IMR-90 (cell line): ENCODE data around the gene ENAH.

ENCODE experiments used
- BHLHE40 ChIP-seq: fragments of 150-350 bp; IDR thresholded peaks from 2 replicates; pipeline ENCODE4 v1.6.1; 2016; ENCODE audit warnings: mild to moderate bottlenecking, low read depth, low read length
- CEBPB ChIP-seq: IDR thresholded peaks from 2 replicates; pipeline ENCODE4 v1.6.1; 2012; ENCODE audit warnings: low read depth, low read length, improper control_type of control experiment
- FOS ChIP-seq: fragments of 150-350 bp; IDR thresholded peaks from 2 replicates; pipeline ENCODE4 v1.6.1; 2016; ENCODE audit warnings: low read depth, low read length
- MAFK ChIP-seq: IDR thresholded peaks from 2 replicates; pipeline ENCODE4 v1.6.1; 2012; ENCODE audit warnings: low read depth, low read length, improper control_type of control experiment
- MAZ ChIP-seq: IDR thresholded peaks from 2 replicates; pipeline ENCODE4 v1.6.1; 2012; ENCODE audit warnings: low read depth, mild to moderate bottlenecking, low read length, improper control_type of control experiment, moderate library complexity, borderline replicate concordance
- MXI1 ChIP-seq: IDR thresholded peaks from 2 replicates; pipeline ENCODE4 v1.6.1; 2012; ENCODE audit warnings: low read depth, mild to moderate bottlenecking, low read length, moderate library complexity, borderline replicate concordance
- POLR2A ChIP-seq: IDR thresholded peaks from 2 replicates; pipeline ENCODE4 v1.6.1; 2012; ENCODE audit warnings: mild to moderate bottlenecking, low read depth, low read length
- RCOR1 ChIP-seq: IDR thresholded peaks from 2 replicates; pipeline ENCODE4 v1.6.1; 2012; ENCODE audit warnings: mild to moderate bottlenecking, low read length, improper control_type of control experiment; ENCODE audit not compliant: insufficient replicate concordance
- TF ChIP-seq, protein P1 (sequence below): conservative IDR thresholded peaks from 2 replicates; pipeline ENCODE4 v1.5.1; 2012; ENCODE audit warnings: mild to moderate bottlenecking, low read depth, low read length, improper control_type of control experiment

DNA sequence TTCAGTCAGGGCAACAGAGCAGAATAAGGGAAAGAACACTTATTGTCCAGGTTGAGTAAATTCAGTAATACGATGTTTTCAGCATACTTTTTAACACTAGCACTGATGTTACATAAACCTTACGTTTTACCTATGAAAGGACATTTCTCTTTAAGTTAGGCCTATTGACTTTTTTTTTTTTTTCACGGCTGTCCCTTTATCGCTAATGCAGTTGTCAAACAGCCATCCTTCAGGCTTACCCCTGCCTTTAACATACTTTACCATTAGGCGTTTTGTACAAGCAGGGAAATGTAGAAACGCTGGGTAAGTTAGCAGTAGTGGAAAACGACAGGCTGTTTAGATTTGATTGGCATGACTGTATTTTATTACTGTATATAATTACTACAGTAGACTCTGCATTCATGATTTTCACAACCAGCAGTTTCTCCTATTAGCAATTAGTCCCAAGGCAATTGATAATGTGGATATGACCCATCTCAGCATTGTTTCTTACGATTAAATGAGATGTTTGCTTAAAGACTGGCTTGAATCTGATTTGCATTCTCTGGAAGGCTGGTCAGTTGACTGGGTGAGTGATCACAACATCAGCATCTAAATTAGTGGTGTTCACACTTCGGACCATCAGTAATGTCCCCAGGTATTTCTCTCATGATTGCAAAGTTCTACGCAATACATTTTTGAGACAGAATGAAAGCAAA, 115.2 kb downstream of the ENAH start:
- TF ChIP-seq, protein P1, sequence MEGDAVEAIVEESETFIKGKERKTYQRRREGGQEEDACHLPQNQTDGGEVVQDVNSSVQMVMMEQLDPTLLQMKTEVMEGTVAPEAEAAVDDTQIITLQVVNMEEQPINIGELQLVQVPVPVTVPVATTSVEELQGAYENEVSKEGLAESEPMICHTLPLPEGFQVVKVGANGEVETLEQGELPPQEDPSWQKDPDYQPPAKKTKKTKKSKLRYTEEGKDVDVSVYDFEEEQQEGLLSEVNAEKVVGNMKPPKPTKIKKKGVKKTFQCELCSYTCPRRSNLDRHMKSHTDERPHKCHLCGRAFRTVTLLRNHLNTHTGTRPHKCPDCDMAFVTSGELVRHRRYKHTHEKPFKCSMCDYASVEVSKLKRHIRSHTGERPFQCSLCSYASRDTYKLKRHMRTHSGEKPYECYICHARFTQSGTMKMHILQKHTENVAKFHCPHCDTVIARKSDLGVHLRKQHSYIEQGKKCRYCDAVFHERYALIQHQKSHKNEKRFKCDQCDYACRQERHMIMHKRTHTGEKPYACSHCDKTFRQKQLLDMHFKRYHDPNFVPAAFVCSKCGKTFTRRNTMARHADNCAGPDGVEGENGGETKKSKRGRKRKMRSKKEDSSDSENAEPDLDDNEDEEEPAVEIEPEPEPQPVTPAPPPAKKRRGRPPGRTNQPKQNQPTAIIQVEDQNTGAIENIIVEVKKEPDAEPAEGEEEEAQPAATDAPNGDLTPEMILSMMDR = no peak
- TF ChIP-seq POLR2A (no peak), FOS (no peak), MAZ (no peak), MXI1 (no peak), BHLHE40 (no peak), CEBPB (no peak), MAFK (no peak), RCOR1 (no peak)
